Prostate gland (tissue), 2 donors: Measurements from ENCODE around the gene MPPE1. TPM values are rescaled to one million over a fixed set of nuclear protein-coding genes. Genes with fewer than 3 reads are reported as not detected.
"Not testable (repeated sequence)": the region's sequence is repeated elsewhere in the genome, so short reads cannot be mapped to it uniquely, and the experiment has no call there.

ENCODE experiments used
- DNase-seq: peaks from one replicate; pipeline ENCODE4 v3.0.0-alpha.2; 2019; ENCODE audit warnings: low spot score
- H3K27ac ChIP-seq, 2 donors: fragments of 200-600 bp; sonication (generic); 2 replicates each; pipeline ENCODE4 v1.5.1; 2017 to 2019
- H3K27me3 ChIP-seq: fragments of 200-600 bp; sonication (generic); replicated peaks from 2 replicates; pipeline ENCODE4 v1.5.1; 2019; ENCODE audit not compliant: insufficient read depth
- H3K36me3 ChIP-seq, 2 donors: fragments of 200-600 bp; sonication (generic); 1 replicate in 1 of 2; 2 replicates in 1 of 2; pipeline versions ENCODE4 v1.5.1 to v1.8.1; 2017 to 2019
- H3K4me1 ChIP-seq: fragments of 200-600 bp; sonication (generic); replicated peaks from 2 replicates; pipeline ENCODE4 v1.5.1; 2019
- H3K4me3 ChIP-seq, 2 donors: fragments of 200-600 bp; sonication (generic); 2 replicates each; pipeline ENCODE4 v1.5.1; 2017 to 2019
- H3K9me3 ChIP-seq: fragments of 200-600 bp; sonication (generic); 2 replicates; pipeline ENCODE4 v1.5.1; 2017
- POLR2A ChIP-seq: fragments of 450-650 bp; IDR thresholded peaks from one replicate; pipeline ENCODE4 v1.6.1; 2016; ENCODE audit warnings: antibody characterized with exemption, mild to moderate bottlenecking
- POLR2AphosphoS5 ChIP-seq: sonication (generic); formaldehyde crosslinking; IDR thresholded peaks from one replicate; pipeline ENCODE4 v1.6.1; 2017; ENCODE audit warnings: antibody characterized with exemption
- WGBS: methylation state at CpG from one replicate; pipeline ENCODE4 v1.1.5; 2018; 5-methylcytosine and 5-hydroxymethylcytosine counted together
- intact Hi-C: fragments of 100-400 bp; cut with DNase I; formaldehyde crosslinking; loops from one replicate; pipeline ENCODE4 v1.14.2; 2022
- total RNA-seq, 2 donors: library from RNA; depleted of rRNA; stranded (reverse); fragments of >200 nt; gene quantifications; one replicate each; pipeline ENCODE4 v1.1.0, GENCODE V29; 2016
- TF ChIP-seq, protein P1 (sequence below), 4 experiments: fragments of 200-600 bp in 2 of 4; fragments of 450-650 bp in 2 of 4; sonication (generic) in 2 of 4; IDR thresholded peaks; 1 replicate in 3 of 4; 2 replicates in 1 of 4; pipeline ENCODE4 v1.5.1; 2016 to 2019; ENCODE audit warnings: antibody characterized with exemption in 4 of 4, mild to moderate bottlenecking in 2 of 4, moderate library complexity in 2 of 4

The MPPE1 gene
- total RNA-seq, 2 donors from 2014 or later, result 19.3 to 29.1 TPM

DNA sequence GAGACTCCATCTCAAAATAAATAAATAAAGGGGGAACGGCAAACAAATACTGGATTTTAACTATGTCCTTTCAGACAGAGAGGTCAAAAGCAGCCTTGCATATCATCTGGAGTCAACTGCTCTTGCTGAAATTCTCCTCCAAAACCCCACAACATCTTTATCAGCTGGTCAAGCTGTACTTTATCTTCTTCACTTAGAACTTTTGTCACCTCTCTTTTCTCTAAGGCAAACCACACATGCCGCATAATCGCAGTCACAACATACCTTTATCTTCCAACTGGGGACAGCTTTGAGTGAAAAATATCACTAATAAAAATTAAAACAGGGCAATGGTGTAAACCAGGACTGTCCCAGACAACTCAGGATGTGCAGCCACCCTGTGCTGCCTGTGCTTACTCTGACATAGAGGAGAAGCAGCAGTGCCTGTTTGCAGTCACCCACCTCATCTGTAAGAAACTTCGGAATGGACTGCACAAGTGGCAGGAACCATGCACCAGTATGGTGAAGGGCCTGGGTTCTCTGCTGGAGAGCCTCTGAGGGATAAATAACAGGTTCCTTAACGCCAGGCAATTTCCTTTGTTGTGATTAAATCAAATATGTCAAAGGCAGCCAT lies 6.2 kb downstream of the MPPE1 start:
- H3K27me3 ChIP-seq, result no peaks in the 10 kb centered on the region
- H3K4me1 ChIP-seq, result no peaks in the 10 kb centered on the region
- no peak overlapping the region for H3K27ac ChIP-seq
- TF ChIP-seq POLR2AphosphoS5, result no peak
- TF ChIP-seq POLR2A, result no peak
- TF ChIP-seq, protein P1, sequence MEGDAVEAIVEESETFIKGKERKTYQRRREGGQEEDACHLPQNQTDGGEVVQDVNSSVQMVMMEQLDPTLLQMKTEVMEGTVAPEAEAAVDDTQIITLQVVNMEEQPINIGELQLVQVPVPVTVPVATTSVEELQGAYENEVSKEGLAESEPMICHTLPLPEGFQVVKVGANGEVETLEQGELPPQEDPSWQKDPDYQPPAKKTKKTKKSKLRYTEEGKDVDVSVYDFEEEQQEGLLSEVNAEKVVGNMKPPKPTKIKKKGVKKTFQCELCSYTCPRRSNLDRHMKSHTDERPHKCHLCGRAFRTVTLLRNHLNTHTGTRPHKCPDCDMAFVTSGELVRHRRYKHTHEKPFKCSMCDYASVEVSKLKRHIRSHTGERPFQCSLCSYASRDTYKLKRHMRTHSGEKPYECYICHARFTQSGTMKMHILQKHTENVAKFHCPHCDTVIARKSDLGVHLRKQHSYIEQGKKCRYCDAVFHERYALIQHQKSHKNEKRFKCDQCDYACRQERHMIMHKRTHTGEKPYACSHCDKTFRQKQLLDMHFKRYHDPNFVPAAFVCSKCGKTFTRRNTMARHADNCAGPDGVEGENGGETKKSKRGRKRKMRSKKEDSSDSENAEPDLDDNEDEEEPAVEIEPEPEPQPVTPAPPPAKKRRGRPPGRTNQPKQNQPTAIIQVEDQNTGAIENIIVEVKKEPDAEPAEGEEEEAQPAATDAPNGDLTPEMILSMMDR (IDR thresholded peaks at IDR 0.05), result no peak
- WGBS, result 82% methylated on average over 5 of the region's 5 CpGs
- intact Hi-C loops, result no loop called here
- H3K36me3 ChIP-seq, result no peaks in the 10 kb centered on the region
- DNase-seq, result no peak
- no peak overlapping the region for H3K4me3 ChIP-seq
- no peaks in the 10 kb centered on the region for H3K9me3 ChIP-seq

DNA sequence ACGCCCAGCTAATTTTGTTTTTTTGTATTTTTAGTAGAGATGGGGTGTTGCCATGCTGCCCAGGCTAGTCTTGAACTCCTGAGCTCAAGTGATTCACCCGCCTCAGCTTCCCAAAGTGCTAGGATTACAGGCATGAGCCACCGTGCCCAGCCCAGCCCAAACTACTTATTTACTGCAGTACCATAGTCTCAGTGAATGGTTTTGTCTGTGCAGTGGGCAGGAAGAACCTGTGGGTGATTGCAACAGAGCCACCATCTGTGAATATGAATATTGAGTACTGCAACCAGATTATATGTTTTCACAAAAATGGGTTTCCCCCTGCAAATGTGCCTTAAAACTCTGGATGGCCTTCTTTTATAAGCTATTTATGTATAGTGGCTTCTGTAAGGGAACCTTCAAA lies 9.1 kb downstream of the MPPE1 start:
- WGBS, result 95% methylated on average over 3 of the region's 3 CpGs
- no peak for TF ChIP-seq POLR2AphosphoS5
- TF ChIP-seq, protein P1 (IDR thresholded peaks at IDR 0.05), result no peak
- TF ChIP-seq POLR2A, result no peak
- DNase-seq, result no peak
- Histone ChIP-seq H3K4me3 (no peak overlapping the region), H3K27ac (no peak overlapping the region), H3K36me3 (no peaks in the 10 kb centered on the region), H3K4me1 (no peaks in the 10 kb centered on the region), H3K27me3 (no peaks in the 10 kb centered on the region), H3K9me3 (no peaks in the 10 kb centered on the region)
- intact Hi-C loops, result no loop called here

DNA sequence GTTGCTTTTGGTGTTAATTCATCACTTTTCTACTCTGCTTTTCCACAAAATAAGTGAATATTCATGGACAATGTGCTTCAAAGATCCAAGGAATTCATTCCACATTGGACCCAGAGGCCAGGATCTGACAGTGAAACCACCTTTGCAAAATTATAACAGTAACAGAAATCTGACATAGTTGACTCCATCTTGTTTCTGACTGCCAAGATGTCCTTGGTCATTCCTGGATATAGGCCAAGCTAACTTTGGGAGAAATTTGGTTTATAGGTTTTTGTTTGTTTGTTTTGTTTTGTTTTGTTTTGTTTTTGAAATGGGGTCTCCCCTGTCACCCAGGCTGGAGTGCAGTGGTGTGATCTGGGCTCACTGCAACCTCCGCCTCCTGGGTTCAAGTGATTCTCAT lies 10.3 kb downstream of the MPPE1 start:
- Histone ChIP-seq H3K27me3 (no peaks in the 10 kb centered on the region), H3K27ac (no peak overlapping the region), H3K4me3 (no peak overlapping the region), H3K36me3 (no peaks in the 10 kb centered on the region), H3K4me1 (no peaks in the 10 kb centered on the region), H3K9me3 (no peaks in the 10 kb centered on the region)
- intact Hi-C loops, result no loop called here
- TF ChIP-seq POLR2A (no peak), POLR2AphosphoS5 (no peak)
- TF ChIP-seq, protein P1 (IDR thresholded peaks at IDR 0.05), result no peak
- no peak for DNase-seq
- 95% methylated on average over 1 of the region's 1 CpG for WGBS

DNA sequence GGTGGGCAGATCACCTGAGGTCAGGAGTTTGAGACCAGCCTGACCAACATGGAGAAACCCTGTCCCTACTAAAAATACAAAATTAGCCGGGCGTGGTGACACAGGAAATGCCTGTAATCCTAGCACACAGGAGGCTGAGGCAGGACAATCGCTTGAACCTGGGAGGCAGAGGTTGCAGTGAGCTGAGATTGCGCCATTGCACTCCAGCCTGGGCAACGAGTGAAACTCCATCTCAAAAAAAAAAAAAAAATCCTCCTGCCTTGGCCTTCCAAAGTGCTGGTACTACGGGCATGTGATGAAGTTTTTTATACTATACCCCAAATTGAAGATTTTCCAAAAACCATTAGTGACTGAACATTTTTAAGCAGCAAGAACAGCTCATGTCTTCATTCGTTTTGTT lies 15.7 kb downstream of the MPPE1 start:
- H3K27me3 ChIP-seq, H3K4me1 ChIP-seq, H3K4me3 ChIP-seq, intact Hi-C loops, H3K36me3 ChIP-seq, H3K9me3 ChIP-seq, DNase-seq, H3K27ac ChIP-seq: not testable (repeated sequence)
- 84% methylated on average over 7 of the region's 7 CpGs for WGBS

DNA sequence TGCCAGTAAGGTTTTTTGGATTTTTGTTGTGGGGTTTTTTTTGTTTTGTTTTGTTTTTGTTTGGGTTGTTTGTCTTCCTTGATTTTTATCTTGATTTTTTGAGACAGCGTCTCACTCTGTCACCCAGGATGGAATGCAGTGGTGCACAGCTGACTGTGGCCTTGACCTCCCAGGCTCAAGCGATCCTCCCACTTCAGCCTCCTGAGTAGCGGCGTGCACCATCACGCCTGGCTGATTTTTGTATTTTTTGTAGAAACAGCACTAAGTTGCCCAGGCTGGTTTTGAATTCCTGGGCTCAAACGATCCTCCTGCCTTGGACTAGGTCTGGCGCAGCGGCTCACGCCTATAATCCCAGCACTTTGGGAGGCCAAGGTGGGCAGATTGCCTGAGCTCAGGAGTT lies 16.4 kb downstream of the MPPE1 start:
- H3K4me3 ChIP-seq, result no peak overlapping the region
- 91% methylated on average over 9 of the region's 9 CpGs for WGBS
- peaks cover 0 to 8% of the 10 kb centered on the region in 2 donors for H3K36me3 ChIP-seq
- intact Hi-C loops, result no loop called here
- no peak for DNase-seq
- no peaks in the 10 kb centered on the region for H3K27me3 ChIP-seq
- no peaks in the 10 kb centered on the region for H3K9me3 ChIP-seq
- TF ChIP-seq POLR2AphosphoS5 (no peak), POLR2A (no peak)
- TF ChIP-seq, protein P1 (IDR thresholded peaks at IDR 0.05), result no peak
- no peaks in the 10 kb centered on the region for H3K4me1 ChIP-seq
- no peak overlapping the region for H3K27ac ChIP-seq
